GM23338 (cell line): ENCODE data around the gene ASPSCR1. TPM values are rescaled to one million over a fixed set of nuclear protein-coding genes. Genes with fewer than 3 reads are reported as not detected.

Experiments
- ATAC-seq: fragments of 200-7000 bp; cut with Tn5 transposase; 3 replicates; pipeline ENCODE4 v1.9.1; 2020
- DNase-seq: peaks from one replicate; pipeline ENCODE4 v3.0.0-alpha.2; 2015; ENCODE audit warnings: low spot score
- H2AFZ ChIP-seq: fragments of 200-600 bp; sonication (generic); 2 replicates; pipeline ENCODE4 v1.8.0; 2016; ENCODE audit warnings: antibody characterized with exemption, mild to moderate bottlenecking, moderate library complexity
- H3F3A ChIP-seq: fragments of 200-600 bp; sonication (generic); replicated peaks from 2 replicates; pipeline ENCODE4 v1.8.0; 2017; ENCODE audit warnings: antibody characterized with exemption, mixed run types, low read depth
- H3K27ac ChIP-seq: fragments of 200-600 bp; sonication (generic); 2 replicates; pipeline ENCODE4 v1.6.1; 2016; ENCODE audit warnings: low read depth
- H3K27me3 ChIP-seq: fragments of 200-600 bp; sonication (generic); 2 replicates; pipeline ENCODE4 v1.8.0; 2016; ENCODE audit warnings: mild to moderate bottlenecking, mixed run types, moderate library complexity; ENCODE audit not compliant: insufficient read depth
- H3K36me3 ChIP-seq: fragments of 200-600 bp; sonication (generic); 2 replicates; pipeline ENCODE4 v1.8.0; 2016; ENCODE audit warnings: mild to moderate bottlenecking; ENCODE audit not compliant: insufficient read depth
- H3K4me1 ChIP-seq: fragments of 200-600 bp; sonication (generic); 2 replicates; pipeline ENCODE4 v1.8.0; 2016; ENCODE audit warnings: mild to moderate bottlenecking, moderate library complexity; ENCODE audit not compliant: insufficient read depth
- H3K4me2 ChIP-seq: fragments of 200-600 bp; sonication (generic); 2 replicates; pipeline ENCODE4 v1.7.1; 2017; ENCODE audit warnings: mixed run types
- H3K4me3 ChIP-seq: fragments of 200-600 bp; sonication (generic); 2 replicates; pipeline ENCODE4 v1.6.1; 2016; ENCODE audit warnings: mixed run types
- H3K79me2 ChIP-seq: fragments of 200-600 bp; sonication (generic); replicated peaks from 2 replicates; pipeline ENCODE4 v1.8.0; 2017; ENCODE audit warnings: mild to moderate bottlenecking; ENCODE audit not compliant: insufficient read depth
- H3K9me2 ChIP-seq: fragments of 200-600 bp; sonication (generic); 2 replicates; pipeline ENCODE4 v1.8.0; 2017; ENCODE audit not compliant: insufficient read depth
- H4K20me1 ChIP-seq: fragments of 200-600 bp; sonication (generic); replicated peaks from 2 replicates; pipeline ENCODE4 v1.8.0; 2017; ENCODE audit warnings: mild to moderate bottlenecking; ENCODE audit not compliant: insufficient read depth
- H3K27ac Mint-ChIP-seq: 2 replicates; pipeline ENCODE4 v1.8.0; 2020; ENCODE audit warnings: inconsistent platforms, mild to moderate bottlenecking, moderate library complexity, mixed read lengths
- H3K27me3 Mint-ChIP-seq: 3 replicates; pipeline ENCODE4 v1.8.0; 2022; ENCODE audit warnings: low read depth, mild to moderate bottlenecking, moderate library complexity, mixed read lengths, inconsistent platforms; ENCODE audit not compliant: insufficient read depth, poor library complexity
- H3K36me3 Mint-ChIP-seq: 3 replicates; pipeline ENCODE4 v1.8.0; 2021; ENCODE audit warnings: low read depth, mild to moderate bottlenecking, inconsistent platforms, moderate library complexity, mixed read lengths
- H3K4me1 Mint-ChIP-seq: 3 replicates; pipeline ENCODE4 v1.8.0; 2020; ENCODE audit warnings: mild to moderate bottlenecking, inconsistent platforms, mixed read lengths
- H3K4me3 Mint-ChIP-seq: 3 replicates; pipeline ENCODE4 v1.8.0; 2021; ENCODE audit warnings: moderate library complexity, mild to moderate bottlenecking, inconsistent platforms, mixed read lengths
- H3K9me3 Mint-ChIP-seq: 3 replicates; pipeline ENCODE4 v1.8.0; 2020; ENCODE audit warnings: moderate library complexity, mild to moderate bottlenecking, inconsistent platforms, mixed read lengths
- CREB1 ChIP-seq: fragments of 250-450 bp; sonication (Bioruptor Pico); IDR thresholded peaks from 2 replicates; pipeline ENCODE4 v1.5.0; 2020; ENCODE audit warnings: low read depth, mild to moderate bottlenecking, moderate library complexity
- CTCF ChIP-seq, 2 experiments: fragments of 200-600 bp in 1 of 2; sonication (generic) in 1 of 2; conservative IDR thresholded peaks; 2 replicates each; pipeline versions ENCODE4 v1.5.1 to v1.6.1; 2016 to 2017; ENCODE audit warnings: antibody characterized with exemption in 2 of 2, low read depth in 2 of 2, mild to moderate bottlenecking in 2 of 2, moderate library complexity in 1 of 2
- ETS1 ChIP-seq: IDR thresholded peaks from 2 replicates; pipeline ENCODE4 v1.6.1; 2016; ENCODE audit warnings: antibody characterized with exemption
- EZH2 ChIP-seq: fragments of 200-600 bp; sonication (generic); IDR thresholded peaks from one replicate; pipeline ENCODE4 v1.8.0; 2017; ENCODE audit warnings: antibody characterized with exemption, mild to moderate bottlenecking, low read depth; ENCODE audit not compliant: unreplicated experiment
- EZH2phosphoT487 ChIP-seq: fragments of 200-600 bp; sonication (generic); IDR thresholded peaks from one replicate; pipeline ENCODE4 v1.8.1; 2018; ENCODE audit warnings: antibody characterized with exemption; ENCODE audit not compliant: unreplicated experiment
- JUNB ChIP-seq: IDR thresholded peaks from one replicate; pipeline ENCODE4 v1.6.1; 2016; ENCODE audit warnings: antibody characterized with exemption; ENCODE audit not compliant: unreplicated experiment
- NANOG ChIP-seq: IDR thresholded peaks from 2 replicates; pipeline ENCODE4 v1.6.1; 2016; ENCODE audit warnings: antibody characterized with exemption, borderline replicate concordance
- POLR2AphosphoS5 ChIP-seq: IDR thresholded peaks from 2 replicates; pipeline ENCODE4 v1.6.1; 2016; ENCODE audit warnings: antibody characterized with exemption, low read depth
- REST ChIP-seq: IDR thresholded peaks from one replicate; pipeline ENCODE4 v1.6.1; 2018; ENCODE audit warnings: antibody characterized with exemption; ENCODE audit not compliant: unreplicated experiment
- STAT1 ChIP-seq: IDR thresholded peaks from one replicate; pipeline ENCODE4 v1.6.1; 2016; ENCODE audit warnings: antibody characterized with exemption; ENCODE audit not compliant: unreplicated experiment
- ZNF114 ChIP-seq: fragments of 250-450 bp; sonication (Bioruptor Pico); IDR thresholded peaks from 2 replicates; pipeline ENCODE4 v1.5.0; 2020; ENCODE audit warnings: mild to moderate bottlenecking, moderate library complexity
- ZNF331 ChIP-seq: fragments of 250-450 bp; sonication (Bioruptor Pico); IDR thresholded peaks from 2 replicates; pipeline ENCODE4 v1.5.0; 2020; ENCODE audit warnings: low read depth, mild to moderate bottlenecking, moderate library complexity
- polyA plus RNA-seq: library from polyadenylated mRNA; unstranded; fragments of >200 nt; fragmentation: Nextera tagmentation; extraction: Ambion mirVana; gene quantifications from 2 replicates; pipeline ENCODE4 v1.2.1, GENCODE V29; 2016
- total RNA-seq: library from RNA; depleted of rRNA; stranded (reverse); fragments of >200 nt; shearing (Covaris generic); gene quantifications from 2 replicates; pipeline ENCODE4 v1.2.3, GENCODE V29; 2014
- TF ChIP-seq, protein P1 (sequence below): fragments of 250-450 bp; sonication (Bioruptor Pico); IDR thresholded peaks from 2 replicates; pipeline ENCODE4 v1.5.0; 2020; ENCODE audit warnings: mild to moderate bottlenecking, moderate library complexity

Gene ASPSCR1
- total and polyA plus RNA-seq, 2 experiments from 2014 or later, result 44.2 to 46.9 TPM

- DNase-seq (no peak), ATAC-seq (no peak)
- no peaks in the 10 kb centered on the region for H3K36me3 ChIP-seq
- TF ChIP-seq JUNB (no peak), EZH2phosphoT487 (no peak), ETS1 (no peak), STAT1 (no peak), EZH2 (no peak), NANOG (no peak), POLR2AphosphoS5 (no peak), ZNF114 (CRISPR knock-in tag) (no peak), ZNF331 (no peak), CREB1 (CRISPR knock-in tag) (no peak), CTCF (conservative IDR thresholded peaks at IDR 0.05; ENCODE audit: low read depth in 2 of 2) (no peak), REST (no peak)
- TF ChIP-seq, protein P1, sequence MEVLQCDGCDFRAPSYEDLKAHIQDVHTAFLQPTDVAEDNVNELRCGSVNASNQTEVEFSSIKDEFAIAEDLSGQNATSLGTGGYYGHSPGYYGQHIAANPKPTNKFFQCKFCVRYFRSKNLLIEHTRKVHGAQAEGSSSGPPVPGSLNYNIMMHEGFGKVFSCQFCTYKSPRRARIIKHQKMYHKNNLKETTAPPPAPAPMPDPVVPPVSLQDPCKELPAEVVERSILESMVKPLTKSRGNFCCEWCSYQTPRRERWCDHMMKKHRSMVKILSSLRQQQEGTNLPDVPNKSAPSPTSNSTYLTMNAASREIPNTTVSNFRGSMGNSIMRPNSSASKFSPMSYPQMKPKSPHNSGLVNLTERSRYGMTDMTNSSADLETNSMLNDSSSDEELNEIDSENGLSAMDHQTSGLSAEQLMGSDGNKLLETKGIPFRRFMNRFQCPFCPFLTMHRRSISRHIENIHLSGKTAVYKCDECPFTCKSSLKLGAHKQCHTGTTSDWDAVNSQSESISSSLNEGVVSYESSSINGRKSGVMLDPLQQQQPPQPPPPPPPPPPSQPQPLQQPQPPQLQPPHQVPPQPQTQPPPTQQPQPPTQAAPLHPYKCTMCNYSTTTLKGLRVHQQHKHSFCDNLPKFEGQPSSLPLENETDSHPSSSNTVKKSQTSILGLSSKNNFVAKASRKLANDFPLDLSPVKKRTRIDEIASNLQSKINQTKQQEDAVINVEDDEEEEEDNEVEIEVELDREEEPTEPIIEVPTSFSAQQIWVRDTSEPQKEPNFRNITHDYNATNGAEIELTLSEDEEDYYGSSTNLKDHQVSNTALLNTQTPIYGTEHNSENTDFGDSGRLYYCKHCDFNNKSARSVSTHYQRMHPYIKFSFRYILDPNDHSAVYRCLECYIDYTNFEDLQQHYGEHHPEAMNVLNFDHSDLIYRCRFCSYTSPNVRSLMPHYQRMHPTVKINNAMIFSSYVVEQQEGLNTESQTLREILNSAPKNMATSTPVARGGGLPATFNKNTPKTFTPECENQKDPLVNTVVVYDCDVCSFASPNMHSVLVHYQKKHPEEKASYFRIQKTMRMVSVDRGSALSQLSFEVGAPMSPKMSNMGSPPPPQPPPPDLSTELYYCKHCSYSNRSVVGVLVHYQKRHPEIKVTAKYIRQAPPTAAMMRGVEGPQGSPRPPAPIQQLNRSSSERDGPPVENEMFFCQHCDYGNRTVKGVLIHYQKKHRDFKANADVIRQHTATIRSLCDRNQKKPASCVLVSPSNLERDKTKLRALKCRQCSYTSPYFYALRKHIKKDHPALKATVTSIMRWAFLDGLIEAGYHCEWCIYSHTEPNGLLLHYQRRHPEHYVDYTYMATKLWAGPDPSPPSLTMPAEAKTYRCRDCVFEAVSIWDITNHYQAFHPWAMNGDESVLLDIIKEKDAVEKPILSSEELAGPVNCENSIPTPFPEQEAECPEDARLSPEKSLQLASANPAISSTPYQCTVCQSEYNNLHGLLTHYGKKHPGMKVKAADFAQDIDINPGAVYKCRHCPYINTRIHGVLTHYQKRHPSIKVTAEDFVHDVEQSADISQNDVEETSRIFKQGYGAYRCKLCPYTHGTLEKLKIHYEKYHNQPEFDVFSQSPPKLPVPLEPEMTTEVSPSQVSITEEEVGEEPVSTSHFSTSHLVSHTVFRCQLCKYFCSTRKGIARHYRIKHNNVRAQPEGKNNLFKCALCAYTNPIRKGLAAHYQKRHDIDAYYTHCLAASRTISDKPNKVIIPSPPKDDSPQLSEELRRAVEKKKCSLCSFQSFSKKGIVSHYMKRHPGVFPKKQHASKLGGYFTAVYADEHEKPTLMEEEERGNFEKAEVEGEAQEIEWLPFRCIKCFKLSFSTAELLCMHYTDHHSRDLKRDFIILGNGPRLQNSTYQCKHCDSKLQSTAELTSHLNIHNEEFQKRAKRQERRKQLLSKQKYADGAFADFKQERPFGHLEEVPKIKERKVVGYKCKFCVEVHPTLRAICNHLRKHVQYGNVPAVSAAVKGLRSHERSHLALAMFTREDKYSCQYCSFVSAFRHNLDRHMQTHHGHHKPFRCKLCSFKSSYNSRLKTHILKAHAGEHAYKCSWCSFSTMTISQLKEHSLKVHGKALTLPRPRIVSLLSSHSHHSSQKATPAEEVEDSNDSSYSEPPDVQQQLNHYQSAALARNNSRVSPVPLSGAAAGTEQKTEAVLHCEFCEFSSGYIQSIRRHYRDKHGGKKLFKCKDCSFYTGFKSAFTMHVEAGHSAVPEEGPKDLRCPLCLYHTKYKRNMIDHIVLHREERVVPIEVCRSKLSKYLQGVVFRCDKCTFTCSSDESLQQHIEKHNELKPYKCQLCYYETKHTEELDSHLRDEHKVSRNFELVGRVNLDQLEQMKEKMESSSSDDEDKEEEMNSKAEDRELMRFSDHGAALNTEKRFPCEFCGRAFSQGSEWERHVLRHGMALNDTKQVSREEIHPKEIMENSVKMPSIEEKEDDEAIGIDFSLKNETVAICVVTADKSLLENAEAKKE (CRISPR knock-in tag), result no peak
- no peaks in the 10 kb centered on the region for H3K27me3 ChIP-seq
- Mint-ChIP-seq H3K9me3 (no peaks in the 10 kb centered on the region), H3K36me3 (peaks cover 8% of the 10 kb centered on the region), H3K27ac (no peak overlapping the region; the same call in 1 of the 2 replicates), H3K4me3 (no peak overlapping the region), H3K4me1 (peaks cover 11% of the 10 kb centered on the region), H3K27me3 (peaks cover 6% of the 10 kb centered on the region)
- no peak overlapping the region for H3K27ac ChIP-seq
- H3K4me1 ChIP-seq, result no peaks in the 10 kb centered on the region
- no peak overlapping the region for H3K4me3 ChIP-seq
- H3K79me2 ChIP-seq, result no peaks in the 10 kb centered on the region
- H3F3A ChIP-seq, result no peaks in the 10 kb centered on the region
- no peaks in the 10 kb centered on the region for H4K20me1 ChIP-seq
- no peaks in the 10 kb centered on the region for H3K9me2 ChIP-seq
- no peak overlapping the region for H2AFZ ChIP-seq
- no peak overlapping the region for H3K4me2 ChIP-seq
These were observed 69.5 kb downstream of the ASPSCR1 start for GRCh38 chr17:82046903-82047302.
